ENCODE measurements around the gene SLC25A22. TPM values are rescaled to one million over a fixed set of nuclear protein-coding genes. Genes with fewer than 3 reads are reported as not detected.

Gene SLC25A22
- total RNA-seq, 1 donor from 2014 or later, result 35.6 TPM

DNA sequence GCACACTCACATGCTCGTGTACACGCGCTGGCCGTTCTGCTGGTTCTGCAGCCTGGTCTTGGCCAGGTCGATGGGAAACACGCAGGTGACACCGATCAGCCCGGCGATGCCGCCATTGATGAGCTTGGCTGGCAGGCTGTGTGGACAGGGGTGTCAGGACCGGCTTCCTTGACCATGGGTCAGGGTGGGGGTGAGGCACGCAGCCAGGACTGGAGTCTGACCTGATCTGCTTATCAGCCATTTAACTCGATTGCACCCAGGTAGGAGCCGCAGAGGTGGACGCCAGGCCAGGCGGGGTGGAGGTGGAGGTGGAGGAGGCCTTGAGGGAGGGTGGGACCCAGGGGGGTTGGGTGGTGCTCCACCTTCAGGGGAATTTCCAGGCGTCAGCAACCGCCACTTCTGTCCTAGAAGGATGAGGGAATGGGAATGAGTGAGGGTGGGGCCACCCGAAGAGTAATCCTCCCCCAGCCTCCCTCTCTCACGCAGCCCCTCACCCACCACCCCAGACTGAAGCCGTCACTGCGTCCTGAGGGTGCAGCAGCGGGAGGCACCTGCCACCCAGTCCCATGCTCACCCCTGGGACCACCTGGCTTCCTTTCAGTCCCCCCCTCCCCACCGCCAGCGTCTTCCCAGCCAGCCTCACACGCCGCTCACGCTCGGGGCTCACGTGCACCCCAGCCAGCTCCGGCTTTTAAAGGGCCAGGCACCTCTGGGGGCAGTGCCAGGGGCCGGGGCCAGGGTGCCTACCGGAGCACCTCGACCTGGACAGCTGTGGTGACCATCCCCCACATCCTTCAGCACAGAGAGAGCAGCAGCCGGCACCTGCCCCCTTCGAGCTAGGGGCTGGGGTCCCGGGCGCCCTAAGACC, 3.1 kb downstream of the SLC25A22 start:
- Mint-ChIP-seq H3K9me3 (no peaks in the 10 kb centered on the region), H3K27ac (no peak overlapping the region), H3K36me3 (no peaks in the 10 kb centered on the region), H3K27me3 (no peaks in the 10 kb centered on the region), H3K4me1 (ENCODE audit: unreplicated experiment) (peaks cover 8% of the 10 kb centered on the region), H3K4me3 (no peak overlapping the region)
- no peak for TF ChIP-seq CTCF (conservative IDR thresholded peaks at IDR 0.05)
- DNase-seq (ENCODE audit: extremely low spot score, unreplicated experiment), result no peak

DNA sequence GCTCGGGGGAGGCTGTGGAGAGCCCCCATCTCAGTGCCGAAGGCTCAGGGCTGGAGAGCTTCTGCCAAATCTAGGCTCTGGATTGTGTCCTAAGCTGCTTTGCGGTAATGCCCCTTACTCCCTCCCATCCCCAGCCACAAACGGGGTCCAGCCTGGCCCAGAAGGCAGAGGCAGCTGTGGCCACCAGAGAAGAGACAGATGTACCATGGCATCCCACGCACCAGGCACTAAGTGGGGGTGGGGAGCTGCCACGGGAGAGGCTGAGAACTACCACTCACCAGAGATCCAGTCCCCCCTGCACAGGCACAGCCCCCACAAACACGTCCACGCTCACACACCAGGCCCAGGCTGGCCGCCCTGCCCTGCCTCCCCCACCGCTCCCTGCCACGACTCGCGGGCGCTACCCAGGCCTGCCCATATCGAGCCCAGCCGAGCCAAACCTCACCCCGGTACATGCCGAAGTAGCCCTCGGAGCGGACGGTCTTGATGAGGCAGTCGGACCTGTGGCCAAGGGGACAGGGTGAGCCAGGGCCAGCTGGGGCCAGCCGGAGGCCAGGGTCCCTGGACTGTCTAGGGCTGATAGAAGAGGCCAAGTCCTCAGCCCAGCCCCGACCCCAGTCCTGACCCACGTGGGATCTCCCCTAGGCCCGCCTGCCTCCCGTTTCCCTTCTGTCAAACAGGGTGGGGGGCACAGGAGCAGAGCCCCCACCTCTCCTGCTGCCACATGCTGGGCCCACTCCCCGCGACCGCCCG, 3.9 kb downstream of the SLC25A22 start:
- H3K4me3 Mint-ChIP-seq, result no peak overlapping the region
- no peaks in the 10 kb centered on the region for H3K36me3 Mint-ChIP-seq

DNA sequence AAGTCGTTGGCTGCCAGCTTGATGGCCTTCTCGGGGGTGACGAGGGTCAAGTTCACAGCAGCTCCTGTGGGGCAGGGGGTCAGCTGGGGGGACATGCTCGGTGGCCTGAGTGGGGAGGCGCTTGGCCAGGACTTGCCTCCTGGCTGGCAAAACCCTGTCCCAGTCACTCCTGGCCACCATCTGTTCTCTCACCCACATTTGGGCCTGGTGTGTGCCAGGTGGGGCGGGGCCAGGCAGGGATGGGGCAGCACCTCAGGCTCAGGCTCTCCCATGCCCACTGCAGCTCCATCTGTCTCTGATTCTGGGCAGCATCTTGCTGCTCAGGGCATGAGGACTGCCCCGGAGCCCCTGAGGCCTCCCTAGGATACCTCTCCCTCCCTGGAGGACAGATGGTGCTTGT, 4.5 kb downstream of the SLC25A22 start:
- Mint-ChIP-seq H3K4me1 (ENCODE audit: unreplicated experiment) (peaks cover 8% of the 10 kb centered on the region), H3K27me3 (no peaks in the 10 kb centered on the region), H3K4me3 (no peak overlapping the region), H3K36me3 (no peaks in the 10 kb centered on the region), H3K9me3 (no peaks in the 10 kb centered on the region), H3K27ac (no peak overlapping the region)
- TF ChIP-seq CTCF (conservative IDR thresholded peaks at IDR 0.05), result no peak
- no peak for DNase-seq (ENCODE audit: extremely low spot score, unreplicated experiment)

More for the DNA sequence above, 3.9 kb downstream of the SLC25A22 start:
- TF ChIP-seq CTCF (conservative IDR thresholded peaks at IDR 0.05), result no peak
- Mint-ChIP-seq H3K9me3 (no peaks in the 10 kb centered on the region), H3K4me1 (ENCODE audit: unreplicated experiment) (peaks cover 8% of the 10 kb centered on the region), H3K27me3 (no peaks in the 10 kb centered on the region), H3K27ac (no peak overlapping the region)
- no peak for DNase-seq (ENCODE audit: extremely low spot score, unreplicated experiment)

DNA sequence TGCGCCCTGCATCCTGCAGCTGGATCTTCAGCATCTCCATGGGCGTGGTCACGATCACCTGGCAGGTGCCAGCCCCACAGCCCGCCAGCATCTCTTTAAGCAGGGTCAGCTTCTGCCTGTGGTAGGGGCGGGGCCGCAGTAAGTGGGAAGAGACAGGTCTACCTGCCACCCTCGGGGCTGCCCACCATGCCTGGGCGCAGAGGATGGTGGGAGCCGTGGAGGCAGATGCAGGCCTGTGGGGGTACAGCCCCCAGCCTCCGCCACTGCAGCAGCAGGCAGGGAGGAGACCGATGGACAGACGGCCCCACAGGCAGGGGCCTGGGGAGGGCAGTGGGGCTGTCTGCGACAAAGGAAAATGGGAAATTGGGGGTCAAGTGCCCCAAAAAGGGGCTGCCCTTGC, 5.2 kb downstream of the SLC25A22 start:
- H3K27me3 Mint-ChIP-seq, result no peaks in the 10 kb centered on the region
- no peaks in the 10 kb centered on the region for H3K9me3 Mint-ChIP-seq
- H3K4me1 Mint-ChIP-seq (ENCODE audit: unreplicated experiment), result peaks cover 8% of the 10 kb centered on the region
- no peak overlapping the region for H3K4me3 Mint-ChIP-seq
- no peaks in the 10 kb centered on the region for H3K36me3 Mint-ChIP-seq
- no peak overlapping the region for H3K27ac Mint-ChIP-seq
- DNase-seq (ENCODE audit: extremely low spot score, unreplicated experiment), result no peak
- TF ChIP-seq CTCF (conservative IDR thresholded peaks at IDR 0.05), result no peak

GRCh38 chr11:792535-792821, 5.6 kb downstream of the SLC25A22 start:
- Mint-ChIP-seq H3K4me3 (no peak overlapping the region), H3K27ac (no peak overlapping the region), H3K4me1 (ENCODE audit: unreplicated experiment) (peaks cover 8% of the 10 kb centered on the region), H3K9me3 (no peaks in the 10 kb centered on the region), H3K36me3 (no peaks in the 10 kb centered on the region), H3K27me3 (no peaks in the 10 kb centered on the region)
- TF ChIP-seq CTCF (conservative IDR thresholded peaks at IDR 0.05), result no peak
- DNase-seq (ENCODE audit: extremely low spot score, unreplicated experiment), result no peak

All from type B pancreatic cell (in vitro differentiated cells).